Measurements from ENCODE around the gene SCPEP1.

The SCPEP1 gene

GRCh38 chr17:56970974-56971373, 7.0 kb upstream of the SCPEP1 start:
- TF ChIP-seq CTCF (IDR thresholded peaks at IDR 0.05; ENCODE audit: insufficient read depth, low read length, missing control alignments), result no peak
- no peak overlapping the region for H3K4me3 ChIP-seq (ENCODE audit: low read depth, low read length)
- ChIA-PET CTCF (interaction anchor here (1.1 to 1.2 kb wide), 2 partner anchors 8 to 23 kb away, joined by 3 to 4 read pairs; no protein-coding TSS in a partner anchor), POLR2A (no interaction called here)
- no peak for DNase-seq (ENCODE audit: low read depth, low spot score)

GRCh38 chr17:56972111-56972730, 5.7 kb upstream of the SCPEP1 start:
- TF ChIP-seq CTCF (IDR thresholded peaks at IDR 0.05; ENCODE audit: insufficient read depth, low read length, missing control alignments), result no peak
- DNase-seq (ENCODE audit: low read depth, low spot score), result no peak
- no peak overlapping the region for H3K4me3 ChIP-seq (ENCODE audit: low read depth, low read length)
- CTCF ChIA-PET, result interaction anchor here (2.2 kb wide), 1 partner anchor 10 kb away, joined by 6 read pairs; no protein-coding TSS in a partner anchor
- POLR2A ChIA-PET, result no interaction called here

- no peak overlapping the region for H3K4me3 ChIP-seq (ENCODE audit: low read depth, low read length)
- TF ChIP-seq CTCF (IDR thresholded peaks at IDR 0.05; ENCODE audit: insufficient read depth, low read length, missing control alignments), result no peak
- DNase-seq (ENCODE audit: low read depth, low spot score), result no peak
- POLR2A ChIA-PET, result no interaction called here
- CTCF ChIA-PET, result interaction anchor here (2.2 kb wide), 1 partner anchor 11 kb away, joined by 6 read pairs; no protein-coding TSS in a partner anchor
Measured at GRCh38 chr17:56973520-56973919, 4.4 kb upstream of the SCPEP1 start.

GRCh38 chr17:56974055-56974454, 3.9 kb upstream of the SCPEP1 start:
- ChIA-PET POLR2A (no interaction called here), CTCF (interaction anchor here (1.0 to 2.2 kb wide), 2 partner anchors 8 to 12 kb away, joined by 3 to 6 read pairs; no protein-coding TSS in a partner anchor)
- no peak overlapping the region for H3K4me3 ChIP-seq (ENCODE audit: low read depth, low read length)
- no peak for TF ChIP-seq CTCF (IDR thresholded peaks at IDR 0.05; ENCODE audit: insufficient read depth, low read length, missing control alignments)
- DNase-seq (ENCODE audit: low read depth, low spot score), result no peak

- POLR2A ChIA-PET, result no interaction called here
- CTCF ChIA-PET, result interaction anchor here (5.4 kb wide), 1 partner anchor 14 kb away, joined by 27 read pairs; the partner anchor contains the start of gene COIL
Measured at GRCh38 chr17:56975656-56976055, 2.3 kb upstream of the SCPEP1 start.

More at GRCh38 chr17:56975656-56976055, 2.3 kb upstream of the SCPEP1 start:
- TF ChIP-seq CTCF (IDR thresholded peaks at IDR 0.05; ENCODE audit: insufficient read depth, low read length, missing control alignments), result no peak
- no peak overlapping the region for H3K4me3 ChIP-seq (ENCODE audit: low read depth, low read length)
- DNase-seq (ENCODE audit: low read depth, low spot score), result no peak

Data from AG04449 (cell line).